GM21825 (cell line): ENCODE data around the gene NAA15.
"Not testable (repeated sequence)": the region's sequence is repeated elsewhere in the genome, so short reads cannot be mapped to it uniquely, and the experiment has no call there.

ENCODE experiments used
- ATAC-seq: cut with Tn5 transposase; IDR thresholded peaks from one replicate; pipeline ENCODE4 v1.9.1; 2021; ENCODE audit warnings: mild to moderate bottlenecking, moderate library complexity; ENCODE audit not compliant: unreplicated experiment

Gene NAA15

DNA sequence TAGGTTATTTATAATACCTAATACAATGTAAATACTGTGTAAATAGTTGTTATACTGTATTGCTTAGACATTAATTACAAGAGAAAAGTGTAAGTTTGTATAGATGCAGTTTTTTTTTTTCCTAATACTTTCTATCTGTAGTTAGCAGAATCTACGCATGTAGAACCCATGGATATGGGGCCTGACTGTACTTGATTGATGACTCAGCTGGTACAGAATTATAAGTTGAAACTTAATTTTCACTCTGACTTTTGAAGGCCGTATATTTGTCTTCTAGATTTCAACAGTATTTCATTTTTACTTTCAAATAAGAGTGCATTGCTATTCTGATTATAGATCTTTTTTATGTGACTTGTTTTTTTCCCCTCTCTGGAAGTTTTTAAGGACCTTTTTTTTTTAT, 31.7 kb downstream of the NAA15 start:
- no peak for ATAC-seq

DNA sequence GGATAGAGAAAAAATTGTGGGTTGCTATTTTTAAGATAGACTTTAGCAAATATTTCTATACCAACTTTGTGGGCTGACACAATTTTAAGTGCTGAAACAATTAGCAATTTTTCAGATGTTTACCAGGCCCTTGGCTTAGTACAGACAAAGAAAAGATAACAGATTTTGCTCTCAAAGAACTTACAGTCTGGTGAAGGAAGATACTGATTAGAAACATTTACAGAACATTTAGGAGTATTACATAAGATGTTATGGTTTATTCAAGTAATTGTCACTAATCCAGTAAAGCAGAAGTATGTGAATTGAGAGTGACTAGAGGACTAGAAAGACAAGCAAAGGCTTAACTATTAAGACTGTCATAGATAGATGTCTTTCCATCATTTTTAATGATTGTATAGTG, 36.3 kb downstream of the NAA15 start:
- no peak for ATAC-seq

DNA sequence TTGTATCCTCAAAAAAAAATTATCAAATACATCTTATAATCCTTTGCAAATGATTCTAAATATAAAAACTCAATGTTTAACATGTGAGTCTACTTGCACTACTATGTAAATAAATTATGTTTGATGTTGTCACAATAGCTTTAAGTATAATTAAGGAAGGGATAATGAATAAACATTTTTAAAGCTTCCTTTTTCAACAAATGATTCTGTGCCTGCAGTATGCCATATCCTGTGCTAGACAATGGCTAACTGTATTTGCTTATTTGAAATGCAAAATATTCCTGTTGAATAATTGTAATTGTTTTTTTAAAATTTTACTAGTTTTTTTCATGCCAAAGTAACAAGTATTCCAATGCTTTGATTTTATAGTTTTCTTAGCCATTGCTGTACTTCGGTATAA, 60.0 kb downstream of the NAA15 start:
- ATAC-seq = no peak

DNA sequence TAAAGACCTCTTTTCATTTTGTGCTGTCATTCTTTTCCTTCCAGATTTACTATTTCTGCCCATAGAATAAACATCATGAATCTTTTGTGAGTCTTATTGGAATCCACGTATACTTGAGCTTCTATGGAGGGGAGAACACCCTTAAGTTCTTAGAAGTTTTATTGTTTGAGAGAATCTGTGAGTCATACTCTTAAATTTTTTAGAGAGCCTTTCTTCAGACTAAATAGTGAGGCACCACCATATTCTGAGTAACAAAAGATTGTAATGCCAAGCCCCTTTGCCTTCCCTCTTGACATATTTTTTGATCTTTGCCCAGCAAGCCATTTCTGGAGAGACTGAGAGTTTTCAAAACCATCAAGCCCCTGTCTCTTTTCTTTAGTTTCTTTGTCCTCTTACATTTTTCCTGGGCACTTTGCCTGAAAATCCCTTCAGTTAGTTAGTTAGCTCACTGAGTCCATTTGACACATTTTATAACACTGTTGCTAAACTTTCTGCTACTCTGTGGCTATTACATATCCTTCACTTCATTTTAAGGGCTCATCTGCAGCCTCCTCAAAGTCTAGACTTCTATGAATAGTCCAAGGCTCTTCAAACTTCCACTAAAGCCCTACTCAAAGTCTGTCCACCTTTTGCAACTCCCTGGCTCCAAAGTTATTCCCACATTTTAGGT, 66.3 kb downstream of the NAA15 start:
- no peak for ATAC-seq

GRCh38 chr4:139368998-139369397, 67.7 kb downstream of the NAA15 start:
- no peak for ATAC-seq

DNA sequence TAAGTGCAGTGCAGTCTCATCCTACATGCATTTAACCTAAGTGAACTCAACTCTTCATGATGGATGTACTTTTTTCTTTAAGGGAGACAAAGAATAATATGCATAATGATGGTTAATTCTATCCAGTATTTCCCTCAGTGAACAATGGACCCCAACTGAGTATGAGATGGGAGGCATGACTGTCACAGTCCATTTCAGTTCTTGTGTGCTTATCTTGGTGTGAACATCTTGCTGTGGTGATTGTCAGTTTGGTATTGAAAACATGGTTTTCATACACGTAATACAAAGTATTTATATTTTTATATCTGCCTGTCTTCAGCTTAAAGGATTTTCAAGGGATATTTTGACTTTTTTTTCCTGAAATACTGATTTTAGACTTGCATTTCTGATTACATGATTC, 72.9 kb downstream of the NAA15 start:
- no peak for ATAC-seq

GRCh38 chr4:139386421-139386820, 85.1 kb downstream of the NAA15 start:
- ATAC-seq = no peak

- ATAC-seq = no peak
Measured at GRCh38 chr4:139389102-139389501, 87.8 kb downstream of the NAA15 start.

- ATAC-seq = no peak
Measured at GRCh38 chr4:139389991-139390390, 88.7 kb downstream of the NAA15 start.

- no peak for ATAC-seq
Measured at GRCh38 chr4:139391731-139392130, 90.4 kb downstream of the NAA15 start.

GRCh38 chr4:139392797-139393196, 91.5 kb downstream of the NAA15 start:
- no peak for ATAC-seq

GRCh38 chr4:139401368-139401767, 100.1 kb downstream of the NAA15 start:
- no peak for ATAC-seq

GRCh38 chr4:139402436-139402835, 101.1 kb downstream of the NAA15 start:
- ATAC-seq = no peak

DNA sequence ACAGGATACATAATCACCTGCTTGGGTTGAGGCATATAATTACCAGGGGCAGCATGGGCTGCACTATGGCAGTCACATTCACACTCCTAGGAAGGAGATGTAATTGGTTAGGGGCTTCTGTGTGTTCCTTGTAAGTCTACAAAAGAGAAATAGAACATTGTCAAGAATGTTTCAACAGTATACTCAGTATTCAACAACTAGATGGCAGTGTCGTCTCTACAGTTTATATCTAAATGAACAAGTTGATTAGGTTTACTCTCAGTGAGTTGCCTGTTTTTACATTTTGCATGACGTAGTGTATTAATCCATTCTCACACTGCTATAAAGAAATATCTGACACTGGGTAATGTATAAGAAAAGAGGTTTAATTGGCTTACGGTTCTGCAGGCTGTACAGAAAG, 102.2 kb downstream of the NAA15 start:
- no peak for ATAC-seq

GRCh38 chr4:139410312-139410711, 109.0 kb downstream of the NAA15 start:
- ATAC-seq = no peak

- ATAC-seq = not testable (repeated sequence)
Measured at GRCh38 chr4:139414671-139415210, 113.4 kb downstream of the NAA15 start.

DNA sequence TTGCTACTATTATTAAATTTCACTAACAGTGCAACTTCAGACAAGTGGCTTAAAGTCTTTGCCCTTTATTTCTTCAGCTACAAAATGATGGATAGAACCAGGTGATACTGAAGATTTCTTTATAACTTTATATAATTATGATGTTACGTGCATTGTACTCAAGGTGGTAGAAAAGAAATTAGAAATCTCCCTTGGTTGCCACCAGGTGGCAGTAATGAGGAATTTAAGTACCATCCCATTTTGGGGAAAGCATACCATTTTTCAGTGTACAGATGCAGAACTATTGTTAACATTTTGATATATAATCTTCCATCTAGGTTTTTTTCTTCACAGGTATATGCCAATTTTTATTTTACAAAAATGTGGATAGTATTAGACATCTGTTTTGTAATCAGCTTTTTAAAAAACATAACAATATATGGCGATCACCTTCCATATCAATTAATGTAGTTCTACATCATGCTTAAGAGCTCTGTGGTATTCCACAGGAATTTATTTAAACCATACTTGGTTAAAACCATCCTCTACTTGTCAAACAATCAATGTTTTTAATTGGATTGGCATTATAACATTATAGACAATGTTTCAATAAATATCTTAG, 114.9 kb downstream of the NAA15 start:
- ATAC-seq = no peak

GRCh38 chr4:139419388-139419914, 118.1 kb downstream of the NAA15 start:
- peak; percentile 90 for ATAC-seq

- no peak for ATAC-seq
Measured at GRCh38 chr4:139420652-139421051, 119.3 kb downstream of the NAA15 start.

DNA sequence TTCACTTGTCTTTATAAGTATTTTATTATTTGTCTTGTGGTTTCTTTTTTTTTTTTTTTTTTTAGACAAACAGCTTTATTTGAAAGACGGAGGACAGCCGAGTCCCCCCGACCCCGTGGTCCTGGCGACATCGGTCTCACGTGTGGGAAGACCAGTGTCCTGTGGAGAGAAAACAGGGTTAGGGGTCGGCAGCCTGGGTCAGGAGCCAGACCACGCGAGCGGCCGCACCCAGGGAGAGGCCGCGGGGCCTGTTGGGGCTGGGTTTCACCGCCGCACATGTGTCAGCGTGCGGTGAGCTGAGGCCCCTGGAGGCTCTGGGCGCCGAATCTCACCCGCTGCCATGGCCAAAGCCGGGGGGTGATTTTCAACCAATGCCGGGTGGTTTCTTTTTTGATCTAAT, 134.8 kb downstream of the NAA15 start:
- ATAC-seq = no peak

DNA sequence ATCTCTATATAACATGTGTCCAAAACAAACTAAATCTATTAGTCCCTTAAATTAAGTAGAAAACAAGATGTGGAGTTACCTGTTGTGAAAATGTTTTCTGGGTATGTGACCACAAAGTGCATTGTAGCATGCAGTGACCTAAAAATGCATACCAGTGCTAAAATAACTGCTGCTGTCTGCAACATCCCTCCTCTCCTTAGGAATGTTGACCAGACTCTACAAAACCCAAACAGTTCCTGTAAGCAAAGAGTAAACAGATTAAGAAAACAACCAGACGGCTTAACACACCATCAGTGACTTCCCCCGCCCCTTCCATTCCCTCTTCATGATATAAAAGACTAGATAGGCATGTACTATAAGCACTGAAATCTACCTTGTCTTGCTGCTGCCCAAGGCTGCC, 136.8 kb downstream of the NAA15 start:
- ATAC-seq = no peak

- ATAC-seq = no peak
Measured at GRCh38 chr4:139441029-139441428, 139.7 kb downstream of the NAA15 start.
